Glutamatergic neuron (in vitro differentiated cells): Measurements from ENCODE around the gene CHCHD1. TPM values are rescaled to one million over a fixed set of nuclear protein-coding genes. Genes with fewer than 3 reads are reported as not detected.
A peak's percentile ranks its signal among the peaks of the same experiment; 100 is the strongest.

Source experiments
- DNase-seq: peaks from one replicate; pipeline ENCODE4 v3.0.0; 2022
- H3K27ac Mint-ChIP-seq: one replicate; pipeline ENCODE4 v1.8.0; 2020; ENCODE audit warnings: mild to moderate bottlenecking, mixed read lengths, inconsistent platforms; ENCODE audit not compliant: unreplicated experiment
- H3K27me3 Mint-ChIP-seq: one replicate; pipeline ENCODE4 v1.8.0; 2020; ENCODE audit warnings: mild to moderate bottlenecking, moderate library complexity, mixed read lengths, inconsistent platforms; ENCODE audit not compliant: unreplicated experiment
- H3K36me3 Mint-ChIP-seq: one replicate; pipeline ENCODE4 v1.8.0; 2020; ENCODE audit warnings: mild to moderate bottlenecking, mixed read lengths, inconsistent platforms; ENCODE audit not compliant: unreplicated experiment
- H3K4me1 Mint-ChIP-seq: one replicate; pipeline ENCODE4 v1.8.0; 2020; ENCODE audit warnings: mild to moderate bottlenecking, low read depth, mixed read lengths, inconsistent platforms; ENCODE audit not compliant: unreplicated experiment
- H3K4me3 Mint-ChIP-seq: one replicate; pipeline ENCODE4 v1.8.0; 2020; ENCODE audit warnings: mild to moderate bottlenecking, mixed read lengths, inconsistent platforms; ENCODE audit not compliant: unreplicated experiment
- H3K9me3 Mint-ChIP-seq: one replicate; pipeline ENCODE4 v1.8.0; 2020; ENCODE audit warnings: mild to moderate bottlenecking, moderate library complexity, mixed read lengths, inconsistent platforms; ENCODE audit not compliant: unreplicated experiment
- total RNA-seq: library from RNA; stranded (reverse); fragmentation: NEBNext Ultra II Directional; extraction: Animal tissue kit (Norgen Biotek cat#: 25700); gene quantifications from one replicate; pipeline ENCODE4 v1.2.1, GENCODE V29; 2021; ENCODE audit not compliant: unreplicated experiment
- TF ChIP-seq, protein P1 (sequence below): fragments of 200-600 bp; sonication (generic); IDR thresholded peaks from one replicate; pipeline ENCODE4 v1.5.0; 2021; ENCODE audit not compliant: partially characterized antibody, unreplicated experiment

The CHCHD1 gene
- total RNA-seq, 1 donor from 2014 or later: 30.9 TPM

DNA sequence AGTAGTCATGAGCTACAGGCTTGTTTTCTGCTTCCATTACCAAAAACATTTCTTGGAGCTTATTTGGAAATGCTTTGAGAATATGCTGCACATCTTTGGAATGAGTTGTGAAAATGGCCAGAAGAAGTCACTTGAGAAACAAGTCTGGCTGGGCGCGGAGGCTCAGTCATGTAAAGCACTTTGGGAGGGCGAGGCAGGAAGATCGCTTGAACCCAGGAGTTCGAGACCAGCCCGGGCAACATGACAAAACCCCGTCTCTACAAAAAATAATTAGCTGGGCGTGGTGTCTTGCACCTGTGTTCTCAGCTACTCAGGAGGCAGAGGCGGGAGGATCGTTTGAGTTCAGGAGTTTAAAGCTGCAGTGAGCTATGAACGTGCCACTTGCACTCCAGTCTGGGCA is 882 bp upstream of the CHCHD1 start:
- H3K27ac Mint-ChIP-seq: peak overlapping the region; percentile 79
- no peaks in the 10 kb centered on the region for H3K36me3 Mint-ChIP-seq
- TF ChIP-seq, protein P1, sequence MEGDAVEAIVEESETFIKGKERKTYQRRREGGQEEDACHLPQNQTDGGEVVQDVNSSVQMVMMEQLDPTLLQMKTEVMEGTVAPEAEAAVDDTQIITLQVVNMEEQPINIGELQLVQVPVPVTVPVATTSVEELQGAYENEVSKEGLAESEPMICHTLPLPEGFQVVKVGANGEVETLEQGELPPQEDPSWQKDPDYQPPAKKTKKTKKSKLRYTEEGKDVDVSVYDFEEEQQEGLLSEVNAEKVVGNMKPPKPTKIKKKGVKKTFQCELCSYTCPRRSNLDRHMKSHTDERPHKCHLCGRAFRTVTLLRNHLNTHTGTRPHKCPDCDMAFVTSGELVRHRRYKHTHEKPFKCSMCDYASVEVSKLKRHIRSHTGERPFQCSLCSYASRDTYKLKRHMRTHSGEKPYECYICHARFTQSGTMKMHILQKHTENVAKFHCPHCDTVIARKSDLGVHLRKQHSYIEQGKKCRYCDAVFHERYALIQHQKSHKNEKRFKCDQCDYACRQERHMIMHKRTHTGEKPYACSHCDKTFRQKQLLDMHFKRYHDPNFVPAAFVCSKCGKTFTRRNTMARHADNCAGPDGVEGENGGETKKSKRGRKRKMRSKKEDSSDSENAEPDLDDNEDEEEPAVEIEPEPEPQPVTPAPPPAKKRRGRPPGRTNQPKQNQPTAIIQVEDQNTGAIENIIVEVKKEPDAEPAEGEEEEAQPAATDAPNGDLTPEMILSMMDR: no peak
- H3K4me1 Mint-ChIP-seq: peaks cover 15% of the 10 kb centered on the region
- peaks cover 5% of the 10 kb centered on the region for H3K27me3 Mint-ChIP-seq
- DNase-seq: no peak
- peak overlapping the region; percentile 100 for H3K4me3 Mint-ChIP-seq
- peaks cover 7% of the 10 kb centered on the region for H3K9me3 Mint-ChIP-seq

DNA sequence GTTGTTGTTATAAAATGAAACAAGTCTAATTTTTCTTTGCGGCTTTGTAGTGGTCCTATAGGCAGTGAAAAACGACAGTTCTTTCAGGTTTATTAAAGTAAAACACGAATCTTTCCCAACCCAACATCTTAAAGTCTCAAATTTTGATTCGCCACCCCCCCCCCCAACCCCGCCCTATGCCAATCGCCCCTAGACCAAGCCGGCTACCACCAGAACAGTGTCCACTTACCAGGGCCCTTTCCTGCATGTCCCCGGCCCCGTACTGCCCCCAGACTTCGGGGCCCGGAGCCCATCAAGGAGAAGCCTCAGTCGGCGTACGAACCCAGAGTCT is 335 bp upstream of the CHCHD1 start:
- Mint-ChIP-seq H3K36me3 (no peaks in the 10 kb centered on the region), H3K27ac (peak overlapping the region; percentile 97), H3K9me3 (peaks cover 7% of the 10 kb centered on the region), H3K4me1 (peaks cover 20% of the 10 kb centered on the region), H3K4me3 (peak overlapping the region; percentile 100), H3K27me3 (peaks cover 6% of the 10 kb centered on the region)
- DNase-seq: no peak
- TF ChIP-seq, protein P1: no peak

DNA sequence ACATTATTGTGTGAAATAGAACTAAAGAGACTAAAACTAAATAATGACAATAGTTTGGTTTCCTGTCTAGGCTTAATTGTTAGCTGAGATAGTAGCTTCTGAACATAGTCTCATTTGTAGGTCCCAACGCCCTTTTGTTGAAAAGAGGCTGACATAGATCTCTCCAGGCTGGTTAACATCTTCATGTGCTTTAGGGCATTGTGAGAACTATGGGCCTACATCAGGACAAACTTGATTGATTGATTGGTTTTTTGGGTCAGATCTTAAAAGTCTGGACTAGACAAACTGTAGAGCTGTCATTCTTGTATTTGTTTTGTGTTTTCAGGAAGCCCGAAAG is 869 bp downstream of the CHCHD1 start:
- TF ChIP-seq, protein P1: no peak
- Mint-ChIP-seq H3K9me3 (peaks cover 7% of the 10 kb centered on the region), H3K36me3 (no peaks in the 10 kb centered on the region), H3K27ac (peak overlapping the region; percentile 97), H3K4me1 (peaks cover 26% of the 10 kb centered on the region), H3K27me3 (peaks cover 6% of the 10 kb centered on the region), H3K4me3 (peak overlapping the region; percentile 100)
- no peak for DNase-seq

DNA sequence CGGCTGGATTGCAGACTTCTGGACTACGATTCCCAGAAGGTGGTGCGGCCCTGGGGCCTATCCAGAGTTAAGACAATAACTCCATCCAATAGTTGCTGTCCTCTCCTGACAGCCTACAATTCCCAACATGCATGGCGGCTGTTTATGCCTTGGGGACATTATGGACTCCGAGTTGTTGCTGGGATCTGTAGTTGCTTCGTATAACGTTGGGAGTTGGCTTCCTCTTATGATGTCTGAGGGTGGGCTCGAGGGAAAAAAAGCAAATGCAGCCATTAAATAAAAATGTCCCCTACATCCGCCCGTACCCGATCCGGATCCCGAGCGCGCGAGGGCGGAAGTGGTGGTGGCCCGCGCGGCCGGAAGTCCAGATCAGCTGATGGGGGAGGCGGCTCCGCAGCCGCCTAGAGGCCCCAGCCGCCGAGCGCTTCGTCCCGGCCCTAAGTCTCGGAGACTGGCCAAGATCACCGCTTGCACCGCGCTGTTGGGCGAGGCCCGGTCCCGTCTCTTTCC is 3.4 kb downstream of the CHCHD1 start, which contains the start of gene ZSWIM8:
TSS of gene ZSWIM8 (plus strand) at position 396 of the 510 bp plus-strand sequence. CDS start 273 bp downstream, outside the sequence.
- peak within 1 kb of the TSS; percentile 92 for H3K27ac Mint-ChIP-seq
- H3K4me3 Mint-ChIP-seq: peak within 1 kb of the TSS; percentile 96
- peaks cover 8% of the 10 kb centered on the region for H3K27me3 Mint-ChIP-seq
- TF ChIP-seq, protein P1: no peak
- peaks cover 7% of the 10 kb centered on the region for H3K9me3 Mint-ChIP-seq
- H3K4me1 Mint-ChIP-seq: peaks cover 24% of the 10 kb centered on the region
- no peaks in the 10 kb centered on the region for H3K36me3 Mint-ChIP-seq
- DNase-seq: peak; percentile 85

DNA sequence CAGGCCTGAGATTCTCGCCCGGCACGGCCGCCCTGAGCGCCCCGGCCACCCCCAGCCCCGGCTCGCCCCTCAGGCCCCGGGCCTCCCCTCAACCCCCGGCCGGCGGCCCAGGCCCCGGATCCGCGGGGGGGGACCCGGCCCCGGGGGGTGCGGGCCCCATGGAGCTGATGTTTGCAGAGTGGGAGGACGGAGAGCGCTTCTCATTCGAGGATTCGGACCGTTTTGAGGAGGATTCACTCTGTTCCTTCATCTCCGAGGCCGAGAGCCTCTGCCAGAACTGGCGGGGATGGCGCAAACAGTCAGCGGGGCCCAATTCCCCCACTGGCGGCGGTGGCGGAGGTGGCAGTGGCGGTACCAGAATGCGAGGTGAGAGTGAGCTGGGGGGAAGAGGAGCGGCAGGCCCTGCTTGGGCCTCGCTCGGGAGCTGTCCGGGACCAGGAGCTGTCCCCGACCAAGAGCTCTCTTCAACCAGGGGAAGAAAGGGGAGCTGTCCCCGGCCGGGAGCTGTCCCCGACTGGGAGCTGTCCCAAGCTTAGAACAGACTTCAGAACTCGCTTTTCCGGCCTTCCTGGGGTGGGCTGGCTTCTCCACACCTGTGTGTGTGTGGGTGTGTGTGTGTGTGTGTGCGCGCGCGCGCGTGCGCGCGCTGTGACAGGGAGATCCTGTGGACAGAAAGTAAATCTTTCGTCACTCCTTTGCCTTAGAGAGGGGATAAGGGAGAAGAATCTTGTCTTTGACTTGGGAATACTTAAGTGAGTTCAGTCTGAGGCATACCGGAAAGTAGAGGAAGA is 4.1 kb downstream of the CHCHD1 start:
- Mint-ChIP-seq H3K9me3 (peaks cover 5% of the 10 kb centered on the region), H3K4me3 (peak overlapping the region; percentile 96), H3K36me3 (no peaks in the 10 kb centered on the region), H3K27me3 (peaks cover 5% of the 10 kb centered on the region), H3K4me1 (peaks cover 19% of the 10 kb centered on the region), H3K27ac (peak overlapping the region; percentile 57)
- DNase-seq: peak; percentile 30
- TF ChIP-seq, protein P1: no peak
